ENCODE measurements around the gene GCLM.
"Not testable (repeated sequence)": the region's sequence is repeated elsewhere in the genome, so short reads cannot be mapped to it uniquely, and the experiment has no call there.

The GCLM gene, protein sequence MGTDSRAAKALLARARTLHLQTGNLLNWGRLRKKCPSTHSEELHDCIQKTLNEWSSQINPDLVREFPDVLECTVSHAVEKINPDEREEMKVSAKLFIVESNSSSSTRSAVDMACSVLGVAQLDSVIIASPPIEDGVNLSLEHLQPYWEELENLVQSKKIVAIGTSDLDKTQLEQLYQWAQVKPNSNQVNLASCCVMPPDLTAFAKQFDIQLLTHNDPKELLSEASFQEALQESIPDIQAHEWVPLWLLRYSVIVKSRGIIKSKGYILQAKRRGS

DNA sequence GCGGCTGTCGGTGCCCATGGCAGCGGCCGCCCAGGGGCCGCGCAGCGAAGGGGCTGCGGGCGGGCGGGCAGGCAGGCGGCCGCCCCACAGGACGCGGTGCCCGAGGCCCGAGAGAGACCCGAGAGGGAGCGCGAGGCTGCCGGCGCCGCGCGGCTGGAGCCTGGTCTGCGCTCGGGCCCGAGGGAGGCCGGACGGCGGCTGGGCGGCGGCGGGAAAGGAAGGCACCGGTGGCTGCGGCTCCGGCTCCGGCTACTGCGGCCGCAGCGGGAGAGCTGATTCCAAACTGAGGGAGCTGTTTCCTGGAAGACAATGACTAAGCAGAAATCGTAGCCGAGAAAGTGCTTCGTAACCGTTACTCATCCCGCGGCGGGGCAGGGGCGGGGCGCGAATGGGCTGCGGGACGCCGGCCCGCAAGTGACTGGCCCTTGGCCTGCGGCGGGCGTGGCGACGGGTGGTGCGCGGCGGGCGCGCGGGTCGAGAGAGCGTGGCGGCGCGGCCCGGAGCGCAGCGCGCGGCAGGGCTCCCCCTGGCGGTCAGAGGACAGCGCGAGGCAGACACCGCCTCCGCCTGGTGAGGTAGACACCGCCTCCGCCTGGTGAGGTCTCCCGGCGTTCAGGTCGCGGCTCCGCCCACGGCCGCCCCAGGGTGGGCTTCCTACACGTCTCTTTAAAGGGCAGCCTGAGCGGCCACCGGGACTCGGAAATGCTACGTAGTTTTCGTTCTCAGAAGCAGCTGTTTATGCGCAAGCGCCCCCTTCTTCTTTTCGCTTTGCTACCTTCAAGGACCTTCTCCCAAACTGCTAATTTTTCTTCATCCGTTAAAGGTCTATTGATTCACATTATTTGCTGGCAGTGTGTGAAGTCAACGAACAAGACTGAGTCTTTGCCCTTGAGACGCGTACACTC is at the start of gene GCLM:
Gene GCLM (minus strand): TSS at position 285 of the 905 bp plus-strand sequence. CDS start 267 bp downstream, at position 18.
- peaks cover 42% of the 10 kb centered on the region for H3K79me2 ChIP-seq (ENCODE audit: control insufficient read depth, insufficient read depth, low read length, unreplicated experiment)
- peak within 1 kb of the TSS; percentile 94 for H2AFZ ChIP-seq (ENCODE audit: low read length, unreplicated experiment)
- no peaks in the 10 kb centered on the region; the same call in 1 of the 2 replicates for H3K36me3 ChIP-seq (ENCODE audit: insufficient read depth, low read length)
- H3K4me1 ChIP-seq (ENCODE audit: control insufficient read depth, insufficient read depth, low read length, unreplicated experiment), result peaks cover 34% of the 10 kb centered on the region
- H3K27me3 ChIP-seq (ENCODE audit: insufficient read depth, low read length), result no peaks in the 10 kb centered on the region
- H3K27ac ChIP-seq (ENCODE audit: low read depth, low read length), result peak within 1 kb of the TSS; percentile 57; the same call in 1 of the 2 replicates
- peak within 1 kb of the TSS; percentile 96 for H3K4me3 ChIP-seq (ENCODE audit: low read depth, low read length)

DNA sequence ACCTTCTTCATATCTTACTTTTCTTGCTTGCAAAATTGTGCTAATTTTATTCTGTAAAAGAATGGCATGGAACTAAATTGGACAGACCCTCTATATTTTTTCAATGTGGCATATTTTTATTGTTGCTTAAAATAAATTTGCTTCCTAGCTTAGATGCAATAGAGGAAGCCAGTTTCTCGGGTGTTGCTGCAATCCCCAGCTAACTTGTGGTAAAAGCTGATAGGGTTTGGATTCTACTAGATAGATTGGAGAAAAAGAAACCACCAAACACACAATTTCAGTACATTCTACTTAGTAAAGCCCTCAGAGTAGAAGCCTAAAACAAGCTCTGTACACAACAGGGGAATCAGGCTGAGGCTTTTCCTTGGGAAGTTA is 49.5 kb upstream of the GCLM start:
- peaks cover 5% of the 10 kb centered on the region; the same call in 1 of the 2 replicates for H3K27me3 ChIP-seq (ENCODE audit: insufficient read depth, low read length)
- no peak overlapping the region for H3K4me3 ChIP-seq (ENCODE audit: low read depth, low read length)
- H2AFZ ChIP-seq (ENCODE audit: low read length, unreplicated experiment), result no peak overlapping the region
- H3K4me1 ChIP-seq (ENCODE audit: control insufficient read depth, insufficient read depth, low read length, unreplicated experiment), result no peaks in the 10 kb centered on the region
- H3K79me2 ChIP-seq (ENCODE audit: control insufficient read depth, insufficient read depth, low read length, unreplicated experiment), result no peaks in the 10 kb centered on the region
- no peak overlapping the region for H3K27ac ChIP-seq (ENCODE audit: low read depth, low read length)
- H3K36me3 ChIP-seq (ENCODE audit: insufficient read depth, low read length), result no peaks in the 10 kb centered on the region

DNA sequence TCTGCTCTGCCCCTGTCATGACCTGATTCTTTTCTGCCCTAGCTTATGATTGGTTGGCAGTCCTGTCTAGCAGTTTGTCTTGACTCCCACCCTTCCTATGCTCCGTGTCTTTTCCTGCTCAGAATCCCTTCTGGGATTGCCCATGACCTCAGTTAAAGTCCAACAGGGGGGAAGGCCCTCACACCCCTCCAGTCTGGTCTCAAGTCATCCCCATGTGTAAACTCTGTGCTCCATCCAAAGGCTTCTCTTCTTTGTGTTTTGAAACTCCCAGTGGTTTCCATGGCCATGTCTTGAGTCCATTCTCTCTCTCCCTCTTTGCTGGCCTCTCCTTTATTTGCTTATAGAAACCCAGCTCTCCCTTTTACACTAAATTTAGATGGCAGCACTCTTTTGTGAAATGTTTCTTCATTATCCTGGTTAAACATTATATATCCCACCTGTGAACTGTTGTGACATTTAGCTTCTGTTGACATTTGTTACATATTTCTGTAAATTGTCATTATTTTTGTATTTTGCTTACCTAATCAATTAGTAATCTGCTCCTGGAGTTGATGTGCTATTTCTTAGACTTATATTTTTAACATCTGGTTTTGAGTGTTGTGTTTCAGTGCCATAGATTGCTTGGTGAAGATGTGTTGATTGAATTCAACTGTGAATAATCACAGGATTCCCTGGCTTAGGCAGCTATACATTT is 48.9 kb upstream of the GCLM start:
- Histone ChIP-seq H3K4me3 (ENCODE audit: low read depth, low read length) (no peak overlapping the region), H3K36me3 (ENCODE audit: insufficient read depth, low read length) (no peaks in the 10 kb centered on the region), H3K27me3 (ENCODE audit: insufficient read depth, low read length) (peaks cover 5% of the 10 kb centered on the region; the same call in 1 of the 2 replicates), H3K27ac (ENCODE audit: low read depth, low read length) (no peak overlapping the region), H3K79me2 (ENCODE audit: control insufficient read depth, insufficient read depth, low read length, unreplicated experiment) (no peaks in the 10 kb centered on the region), H3K4me1 (ENCODE audit: control insufficient read depth, insufficient read depth, low read length, unreplicated experiment) (no peaks in the 10 kb centered on the region), H2AFZ (ENCODE audit: low read length, unreplicated experiment) (no peak overlapping the region)

DNA sequence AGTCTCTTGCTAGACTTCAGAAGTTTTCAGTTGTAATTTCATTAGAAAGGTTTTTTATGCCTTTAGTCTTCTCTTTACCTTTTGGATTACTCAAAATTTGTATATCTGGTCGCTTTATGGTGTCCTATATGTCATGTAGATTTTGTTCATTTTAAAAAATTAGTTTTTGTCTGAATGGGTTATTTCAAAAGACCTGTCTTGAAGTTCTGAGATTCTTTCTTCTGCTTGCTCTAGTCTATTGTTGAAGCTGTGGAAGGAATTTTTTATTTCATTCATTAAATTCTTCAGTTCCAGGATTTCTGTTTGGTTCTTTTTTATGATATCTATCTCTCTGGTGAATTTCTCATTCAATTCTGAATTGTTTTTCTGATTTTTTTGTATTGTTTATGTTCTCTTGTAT is 46.5 kb upstream of the GCLM start:
- no peak overlapping the region for H3K4me3 ChIP-seq (ENCODE audit: low read depth, low read length)
- no peak overlapping the region for H3K27ac ChIP-seq (ENCODE audit: low read depth, low read length)
- H3K79me2 ChIP-seq (ENCODE audit: control insufficient read depth, insufficient read depth, low read length, unreplicated experiment), result no peaks in the 10 kb centered on the region

DNA sequence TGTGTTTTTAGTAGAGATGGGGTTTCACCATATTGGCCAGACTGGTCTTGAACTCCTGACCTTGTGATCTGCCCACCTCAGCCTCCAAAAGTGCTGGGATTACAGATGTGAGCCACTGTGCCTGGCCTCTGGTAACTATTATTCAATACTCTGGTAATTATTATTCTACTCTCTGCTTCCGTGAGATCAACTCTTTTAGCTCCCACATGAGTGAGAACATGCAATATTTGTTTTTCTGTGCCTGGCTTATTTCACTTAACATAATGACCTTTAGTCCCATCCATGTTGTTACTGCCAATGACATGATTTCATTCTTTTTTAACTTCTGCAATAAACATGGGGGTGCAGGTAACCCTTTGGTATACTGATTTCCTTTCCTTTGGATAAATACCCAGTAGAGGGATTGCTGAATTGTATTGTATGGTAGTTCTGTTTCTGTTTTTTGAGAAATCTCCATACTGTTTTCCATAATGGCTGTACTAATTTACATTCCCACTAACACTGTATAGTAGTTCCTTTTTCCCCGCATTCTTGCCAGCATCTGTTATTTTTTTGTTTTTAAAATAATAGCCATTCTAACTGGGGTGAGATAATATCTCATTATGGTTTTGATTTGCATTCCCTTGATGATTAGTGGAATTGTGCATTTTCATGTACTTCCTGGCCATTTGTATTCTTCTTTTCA is 37.9 kb upstream of the GCLM start:
- peaks cover 10% of the 10 kb centered on the region for H3K27me3 ChIP-seq (ENCODE audit: insufficient read depth, low read length)
- not testable (repeated sequence) for H3K4me3 ChIP-seq (ENCODE audit: low read depth, low read length); H3K4me1 ChIP-seq (ENCODE audit: control insufficient read depth, insufficient read depth, low read length, unreplicated experiment); H3K79me2 ChIP-seq (ENCODE audit: control insufficient read depth, insufficient read depth, low read length, unreplicated experiment); H3K36me3 ChIP-seq (ENCODE audit: insufficient read depth, low read length); H2AFZ ChIP-seq (ENCODE audit: low read length, unreplicated experiment); H3K27ac ChIP-seq (ENCODE audit: low read depth, low read length)

More for the DNA sequence above, 46.5 kb upstream of the GCLM start:
- no peaks in the 10 kb centered on the region for H3K4me1 ChIP-seq (ENCODE audit: control insufficient read depth, insufficient read depth, low read length, unreplicated experiment)
- peaks cover 5% of the 10 kb centered on the region; the same call in 1 of the 2 replicates for H3K27me3 ChIP-seq (ENCODE audit: insufficient read depth, low read length)
- H3K36me3 ChIP-seq (ENCODE audit: insufficient read depth, low read length), result no peaks in the 10 kb centered on the region
- no peak overlapping the region for H2AFZ ChIP-seq (ENCODE audit: low read length, unreplicated experiment)

DNA sequence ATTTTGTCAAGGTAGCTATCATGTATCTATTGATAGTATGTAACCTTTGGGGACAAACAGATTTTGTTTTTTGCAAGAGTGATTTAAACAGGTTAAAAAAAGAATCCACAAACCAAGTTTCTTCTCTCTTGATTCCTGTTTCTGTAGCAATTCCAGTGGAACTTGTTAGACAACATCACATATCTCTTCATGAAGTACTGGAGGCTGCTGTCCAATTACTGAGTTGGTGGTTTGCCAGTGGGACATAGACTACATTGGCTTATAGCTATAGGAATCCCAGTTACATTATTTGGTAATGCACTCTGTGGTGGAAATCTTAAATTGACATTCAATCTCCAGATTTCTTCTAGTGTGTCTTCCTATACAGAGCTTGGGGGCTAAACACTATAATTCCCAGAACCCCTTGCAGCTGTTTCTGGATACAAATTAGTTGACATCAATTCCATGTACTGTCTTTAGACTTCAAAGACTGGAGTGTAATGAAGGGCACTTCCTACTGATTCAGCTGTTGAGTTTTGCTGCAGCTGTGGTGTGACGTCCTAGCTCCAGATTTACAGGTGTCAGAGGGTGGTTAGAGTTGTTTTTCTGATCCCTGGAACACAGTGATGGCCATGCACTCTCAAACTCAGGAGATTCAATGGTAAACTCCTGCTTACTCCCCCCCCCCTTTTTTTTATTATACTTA is 29.4 kb upstream of the GCLM start:
- H3K27me3 ChIP-seq (ENCODE audit: insufficient read depth, low read length), result peaks cover 9% of the 10 kb centered on the region
- no peak overlapping the region for H3K4me3 ChIP-seq (ENCODE audit: low read depth, low read length)
- H3K4me1 ChIP-seq (ENCODE audit: control insufficient read depth, insufficient read depth, low read length, unreplicated experiment), result no peaks in the 10 kb centered on the region
- no peaks in the 10 kb centered on the region for H3K79me2 ChIP-seq (ENCODE audit: control insufficient read depth, insufficient read depth, low read length, unreplicated experiment)
- H2AFZ ChIP-seq (ENCODE audit: low read length, unreplicated experiment), result no peak overlapping the region
- no peaks in the 10 kb centered on the region for H3K36me3 ChIP-seq (ENCODE audit: insufficient read depth, low read length)
- no peak overlapping the region for H3K27ac ChIP-seq (ENCODE audit: low read depth, low read length)

DNA sequence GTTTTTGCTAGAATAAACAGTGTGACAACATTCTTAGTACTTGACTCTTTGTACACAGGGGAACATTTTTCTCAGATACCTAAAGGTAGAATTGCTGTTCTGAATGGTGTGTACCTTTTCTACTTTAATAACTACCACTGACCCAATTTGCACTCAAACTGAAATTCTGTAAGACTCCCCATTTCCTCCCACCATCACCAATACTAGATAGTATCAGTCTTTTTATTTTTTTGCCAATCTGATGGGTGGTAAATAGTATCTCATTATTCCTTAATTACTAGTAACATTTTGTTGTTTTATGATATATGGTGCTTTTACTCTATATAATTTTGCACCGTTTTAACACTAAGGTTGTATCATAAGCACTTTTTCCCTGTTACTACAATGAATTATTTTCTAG is 28.8 kb upstream of the GCLM start:
- Histone ChIP-seq H3K27ac (ENCODE audit: low read depth, low read length) (no peak overlapping the region), H3K4me3 (ENCODE audit: low read depth, low read length) (no peak overlapping the region), H3K36me3 (ENCODE audit: insufficient read depth, low read length) (no peaks in the 10 kb centered on the region)

DNA sequence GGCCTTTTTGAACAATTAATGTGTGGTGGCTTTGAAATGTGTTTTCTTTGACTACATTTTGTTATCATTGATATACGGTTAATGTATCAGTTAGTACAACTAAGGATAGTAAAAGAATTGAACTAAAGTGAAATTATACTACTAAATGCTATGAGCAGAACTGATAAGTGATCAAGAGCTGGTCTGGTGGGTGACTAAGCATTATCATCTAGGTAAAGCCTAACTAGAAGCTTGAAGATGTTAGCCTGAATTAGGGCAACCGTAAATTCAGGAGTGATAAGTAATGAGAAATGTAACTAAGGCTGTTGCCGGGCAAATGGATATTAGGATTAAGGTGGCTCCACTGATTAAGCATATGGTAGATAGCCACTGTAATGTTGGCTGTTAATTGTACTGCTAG is 16.0 kb upstream of the GCLM start:
- Histone ChIP-seq H3K4me3 (ENCODE audit: low read depth, low read length) (no peak overlapping the region), H3K4me1 (ENCODE audit: control insufficient read depth, insufficient read depth, low read length, unreplicated experiment) (no peaks in the 10 kb centered on the region), H3K36me3 (ENCODE audit: insufficient read depth, low read length) (no peaks in the 10 kb centered on the region), H3K79me2 (ENCODE audit: control insufficient read depth, insufficient read depth, low read length, unreplicated experiment) (no peaks in the 10 kb centered on the region), H3K27me3 (ENCODE audit: insufficient read depth, low read length) (0 out of 2 replicates have a peak, but pooled peaks cover 5% of the 10 kb centered on the region), H2AFZ (ENCODE audit: low read length, unreplicated experiment) (no peak overlapping the region), H3K27ac (ENCODE audit: low read depth, low read length) (no peak overlapping the region)

More for the DNA sequence above, 28.8 kb upstream of the GCLM start:
- Histone ChIP-seq H3K4me1 (ENCODE audit: control insufficient read depth, insufficient read depth, low read length, unreplicated experiment) (no peaks in the 10 kb centered on the region), H3K79me2 (ENCODE audit: control insufficient read depth, insufficient read depth, low read length, unreplicated experiment) (no peaks in the 10 kb centered on the region), H3K27me3 (ENCODE audit: insufficient read depth, low read length) (peaks cover 9% of the 10 kb centered on the region; the same call in 1 of the 2 replicates), H2AFZ (ENCODE audit: low read length, unreplicated experiment) (no peak overlapping the region)

DNA sequence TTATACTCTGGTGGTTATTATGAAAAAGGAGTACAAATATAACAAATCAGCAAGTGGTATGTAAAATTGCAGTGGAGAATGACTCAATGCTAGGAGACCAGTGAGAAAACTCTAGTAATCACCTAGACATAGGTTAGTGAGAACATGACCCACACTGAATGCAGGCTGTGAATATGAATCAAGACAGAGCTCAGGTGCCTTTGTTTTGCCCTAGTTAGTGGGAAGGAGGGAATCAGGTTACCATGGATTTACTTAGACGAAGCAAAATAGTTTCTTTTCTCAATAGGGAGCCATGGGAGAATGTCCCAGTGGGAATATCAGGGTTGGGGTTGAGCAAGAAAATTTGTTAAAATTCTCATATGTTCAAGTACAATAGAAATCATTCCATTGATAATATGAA is 10.6 kb upstream of the GCLM start:
- Histone ChIP-seq H3K4me1 (ENCODE audit: control insufficient read depth, insufficient read depth, low read length, unreplicated experiment) (no peaks in the 10 kb centered on the region), H2AFZ (ENCODE audit: low read length, unreplicated experiment) (no peak overlapping the region), H3K36me3 (ENCODE audit: insufficient read depth, low read length) (no peaks in the 10 kb centered on the region), H3K27ac (ENCODE audit: low read depth, low read length) (no peak overlapping the region), H3K27me3 (ENCODE audit: insufficient read depth, low read length) (no peaks in the 10 kb centered on the region), H3K79me2 (ENCODE audit: control insufficient read depth, insufficient read depth, low read length, unreplicated experiment) (no peaks in the 10 kb centered on the region), H3K4me3 (ENCODE audit: low read depth, low read length) (no peak overlapping the region)

Measured in ACC112 (cell line).